NCI-H2227 treated with DMSO at 0.1 percent for 48 hours (cell line): ENCODE data around the gene CYP2D6.
A peak's percentile ranks its signal among the peaks of the same experiment; 100 is the strongest.

ENCODE experiments used
- DNase-seq: peaks from one replicate; lab custom pipeline; 2025; lab: John Stamatoyannopoulos, UW

Gene CYP2D6

DNA sequence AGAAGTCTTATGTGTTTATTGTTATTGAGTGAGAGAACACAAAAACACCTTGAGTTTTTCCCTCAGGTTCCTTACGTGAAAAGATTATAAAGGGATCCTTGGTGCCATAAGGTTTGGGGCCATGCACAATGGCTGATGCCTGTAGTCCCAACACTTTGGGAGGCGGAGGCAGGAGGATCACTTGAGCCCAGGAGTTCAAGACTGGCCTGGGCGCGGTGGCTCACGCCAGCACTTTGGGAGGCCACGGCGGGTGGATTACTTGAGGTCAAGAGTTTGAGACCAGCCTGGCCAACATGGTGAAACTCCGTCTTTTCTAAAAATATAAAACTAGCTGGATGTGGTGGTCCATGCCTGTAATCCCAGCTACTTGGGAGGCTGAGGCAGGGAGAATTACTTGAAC, 45.7 kb downstream of the CYP2D6 start:
- DNase-seq, result no peak

DNA sequence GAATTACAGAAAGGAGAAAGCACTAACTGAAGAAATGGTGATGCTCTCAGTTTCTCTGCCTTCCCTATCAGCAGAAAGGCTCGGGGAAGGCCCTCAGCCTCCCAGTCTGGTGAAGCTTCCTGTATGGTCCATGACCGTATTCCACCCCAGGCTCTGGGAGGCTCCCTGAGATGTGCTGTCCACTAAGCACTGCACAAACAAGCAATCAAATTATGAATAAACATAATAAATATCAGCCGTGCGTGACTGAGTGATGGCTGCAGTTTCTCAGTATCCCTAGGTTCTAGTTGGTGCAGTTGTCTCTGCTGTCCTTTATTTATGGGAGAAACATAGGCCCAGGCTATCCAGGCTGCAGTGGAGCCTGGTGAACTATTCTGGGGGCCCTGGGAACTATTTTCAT, 47.5 kb downstream of the CYP2D6 start:
- no peak for DNase-seq

DNA sequence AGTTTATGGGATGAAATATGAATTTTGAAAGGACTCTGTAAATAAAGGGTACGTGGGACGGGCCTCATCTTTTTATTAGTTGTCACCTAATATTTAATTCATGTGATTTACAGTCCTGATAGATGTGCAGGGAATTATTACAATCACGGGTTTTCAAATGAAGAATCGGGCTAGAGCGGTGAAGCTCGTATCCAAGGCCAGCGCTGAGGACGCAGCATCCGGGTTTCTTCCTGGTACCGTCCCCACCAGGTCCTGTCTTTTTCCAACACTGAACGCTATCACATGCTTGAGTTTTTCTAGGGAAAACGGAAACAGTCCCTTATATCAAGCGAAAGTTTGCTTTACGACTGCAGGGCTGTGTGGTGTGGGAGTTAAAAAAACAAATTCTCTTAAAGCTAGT, 50.3 kb downstream of the CYP2D6 start:
- DNase-seq, result peak; percentile 55

DNA sequence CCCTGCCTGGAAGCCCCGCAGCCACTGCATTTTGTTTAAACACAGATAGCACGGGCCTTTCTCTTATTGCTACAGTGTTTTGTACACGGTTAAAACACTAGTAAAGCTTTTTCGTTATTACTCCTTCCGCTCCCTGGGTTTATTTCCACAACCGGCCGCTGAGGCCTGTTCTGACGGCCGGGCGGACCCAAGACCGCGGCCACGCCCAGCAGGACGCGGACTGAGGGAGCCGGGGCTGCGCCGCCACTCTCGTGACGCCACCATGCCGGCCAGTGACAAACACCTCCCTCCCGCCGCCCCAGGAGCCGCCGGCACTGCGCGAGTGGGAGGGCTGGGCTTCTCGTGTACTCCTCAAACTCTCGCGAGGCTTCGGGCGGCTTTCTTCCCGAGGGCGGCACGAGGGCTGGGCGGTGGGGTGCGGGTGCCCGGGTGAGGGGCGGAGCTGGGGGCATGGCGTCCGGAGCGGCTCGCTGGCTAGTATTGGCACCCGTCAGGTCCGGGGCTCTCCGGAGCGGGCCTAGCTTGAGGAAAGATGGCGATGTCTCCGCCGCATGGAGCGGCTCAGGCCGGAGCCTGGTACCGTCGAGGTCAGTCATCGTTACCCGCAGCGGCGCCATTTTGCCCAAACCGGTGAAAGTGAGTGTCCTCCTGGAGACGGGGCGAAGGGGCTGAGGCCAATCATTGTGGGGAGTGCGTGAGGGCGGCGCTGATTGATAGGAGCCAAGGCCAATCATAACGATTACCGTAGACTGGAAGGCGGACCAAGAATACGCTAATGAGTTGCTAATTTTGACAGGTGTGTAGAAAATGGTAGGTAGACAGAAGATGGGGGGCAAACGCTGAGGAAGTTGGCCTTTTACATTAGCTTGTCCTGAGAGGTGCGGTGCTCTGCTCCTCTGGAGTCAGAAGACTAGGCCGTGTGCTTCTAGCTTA, 51.0 kb downstream of the CYP2D6 start, which contains the start of gene SMDT1:
TSS of gene SMDT1 (plus strand) at position 382 of the 933 bp plus-strand sequence. CDS start at position 451, 69 bp downstream.
- peak; percentile 94 for DNase-seq

DNA sequence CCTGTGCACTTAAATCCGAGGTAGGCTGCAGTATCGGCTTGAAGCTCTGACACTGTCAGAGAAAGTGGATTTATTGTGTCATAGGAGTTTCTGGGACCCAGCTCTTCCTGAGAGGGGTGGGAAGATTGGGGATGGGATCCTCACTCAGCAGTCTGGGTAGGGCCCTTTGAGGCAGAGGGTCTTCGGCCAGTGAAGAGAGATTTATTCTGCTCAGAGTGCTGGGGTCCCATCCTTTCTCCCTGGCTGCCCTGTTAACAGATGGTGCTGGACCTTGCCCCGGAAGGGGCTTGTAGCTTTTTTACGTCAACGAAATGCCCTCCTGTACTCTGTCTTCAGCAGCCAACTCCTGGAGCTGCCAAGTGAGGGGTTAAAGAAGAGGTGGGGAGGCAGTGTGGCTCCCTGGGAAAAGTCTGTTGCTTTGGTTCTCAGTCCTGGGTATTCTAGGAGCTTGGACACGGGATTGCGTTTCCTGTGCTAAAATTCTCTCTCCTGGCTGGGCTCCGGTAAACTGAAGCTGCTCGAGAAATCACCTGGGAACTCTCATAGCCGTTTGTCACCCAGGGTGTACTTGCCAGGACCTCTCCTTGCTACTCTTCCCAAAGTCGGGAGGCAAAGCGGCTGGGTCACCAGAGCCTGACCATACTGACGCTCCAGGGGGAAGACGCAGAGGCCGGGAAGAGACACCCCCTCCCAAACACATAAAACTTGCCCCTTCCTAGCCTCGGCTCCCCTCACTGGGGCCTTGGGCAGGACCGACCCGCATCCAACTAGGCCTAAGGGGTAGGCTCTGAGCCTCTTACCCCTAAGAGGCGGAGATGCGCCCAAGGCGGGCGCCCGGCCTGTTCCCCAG, 51.9 kb downstream of the CYP2D6 start:
- DNase-seq, result no peak

DNA sequence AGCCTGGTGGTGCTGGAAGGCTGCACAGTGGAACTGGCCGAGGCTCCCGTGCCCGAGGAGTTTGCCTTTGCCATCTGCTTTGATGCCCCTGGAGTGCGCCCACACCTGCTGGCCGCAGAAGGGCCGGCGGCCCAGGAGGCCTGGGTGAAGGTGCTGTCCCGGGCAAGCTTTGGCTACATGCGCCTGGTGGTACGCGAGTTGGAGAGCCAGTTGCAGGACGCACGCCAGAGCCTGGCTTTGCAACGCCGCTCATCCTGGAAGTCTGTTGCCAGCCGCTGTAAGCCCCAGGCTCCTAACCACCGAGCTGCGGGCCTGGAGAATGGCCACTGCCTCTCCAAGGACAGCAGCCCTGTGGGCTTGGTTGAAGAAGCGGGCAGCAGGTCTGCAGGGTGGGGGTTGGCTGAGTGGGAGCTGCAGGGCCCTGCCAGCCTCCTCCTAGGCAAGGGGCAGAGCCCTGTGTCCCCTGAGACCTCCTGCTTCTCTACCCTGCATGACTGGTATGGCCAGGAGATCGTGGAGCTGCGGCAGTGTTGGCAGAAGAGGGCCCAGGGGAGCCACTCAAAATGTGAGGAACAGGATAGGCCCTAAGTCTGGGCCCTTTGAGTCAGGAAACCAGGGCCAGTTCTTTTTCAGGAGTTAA, 53.0 kb downstream of the CYP2D6 start:
- no peak for DNase-seq

DNA sequence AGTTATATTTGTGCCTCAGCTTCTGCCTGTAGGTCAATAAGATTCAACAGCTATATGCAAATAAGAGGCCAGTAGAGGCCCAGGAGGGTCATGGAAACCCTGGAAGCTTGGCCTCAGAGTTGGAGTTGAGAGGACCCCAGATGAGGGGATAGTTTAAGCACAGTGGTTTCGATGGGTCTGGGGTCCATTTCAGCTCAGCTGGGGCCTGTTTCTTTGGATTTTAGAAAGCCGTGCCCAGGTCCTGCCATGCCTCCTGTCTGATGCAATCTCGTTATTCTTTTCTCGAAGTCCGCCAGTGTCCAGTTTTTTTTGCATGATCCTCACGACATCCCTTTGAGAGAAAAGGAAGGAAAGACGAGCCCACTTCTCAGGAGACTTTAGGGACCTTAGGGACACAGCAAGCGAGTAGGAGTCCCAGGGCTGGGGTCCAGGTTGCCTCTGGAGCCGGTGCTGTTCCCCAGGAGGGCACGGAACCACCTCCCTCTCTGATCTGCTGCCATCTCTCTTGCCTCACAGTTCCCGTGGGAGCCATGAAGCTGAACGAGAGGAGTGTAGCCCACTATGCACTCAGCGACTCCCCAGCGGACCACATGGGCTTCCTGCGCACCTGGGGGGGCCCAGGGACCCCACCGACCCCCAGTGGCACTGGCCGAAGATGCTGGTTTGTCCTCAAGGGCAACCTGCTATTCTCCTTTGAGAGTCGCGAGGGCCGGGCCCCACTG, 53.7 kb downstream of the CYP2D6 start:
- no peak for DNase-seq
